WTC11 (cell line): ENCODE results near the gene MAP4K3.

Experiments used
- ATF2 ChIP-seq: sonication (generic); formaldehyde crosslinking; IDR thresholded peaks from 2 replicates; pipeline ENCODE4 v1.8.1; 2022; ENCODE audit warnings: low read depth, missing genetic modification reagents, borderline replicate concordance
- CTCF ChIP-seq: fragments of 200-600 bp; IDR thresholded peaks from 2 replicates; pipeline ENCODE4 v1.8.0; 2022; ENCODE audit warnings: antibody characterized with exemption
- E2F4 ChIP-seq: sonication (generic); formaldehyde crosslinking; IDR thresholded peaks from 2 replicates; pipeline ENCODE4 v1.8.1; 2022; ENCODE audit warnings: low read depth, mild to moderate bottlenecking, moderate library complexity, missing genetic modification reagents, borderline replicate concordance
- ETV6 ChIP-seq: sonication (generic); formaldehyde crosslinking; IDR thresholded peaks from 2 replicates; pipeline ENCODE4 v1.8.1; 2022; ENCODE audit warnings: mild to moderate bottlenecking, missing genetic modification reagents
- FOXP4 ChIP-seq: sonication (generic); formaldehyde crosslinking; IDR thresholded peaks from 2 replicates; pipeline ENCODE4 v1.8.0; 2022; ENCODE audit warnings: mild to moderate bottlenecking, missing genetic modification reagents
- GABPB1 ChIP-seq: sonication (generic); formaldehyde crosslinking; IDR thresholded peaks from 2 replicates; pipeline ENCODE4 v1.8.1; 2023; ENCODE audit warnings: mild to moderate bottlenecking, missing genetic modification reagents
- JUN ChIP-seq: sonication (generic); formaldehyde crosslinking; IDR thresholded peaks from 2 replicates; pipeline ENCODE4 v1.8.0; 2023; ENCODE audit warnings: mild to moderate bottlenecking, missing genetic modification reagents
- MAX ChIP-seq: sonication (generic); formaldehyde crosslinking; IDR thresholded peaks from 2 replicates; pipeline ENCODE4 v1.8.0; 2022; ENCODE audit warnings: mild to moderate bottlenecking, missing genetic modification reagents
- NFYB ChIP-seq: sonication (generic); formaldehyde crosslinking; conservative IDR thresholded peaks from 2 replicates; pipeline ENCODE4 v1.8.0; 2022; ENCODE audit warnings: low read depth, missing genetic modification reagents
- RORB ChIP-seq: fragments of 250-450 bp; sonication (Bioruptor Pico); IDR thresholded peaks from 2 replicates; pipeline ENCODE4 v1.9.0; 2021; ENCODE audit warnings: mild to moderate bottlenecking
- STAT6 ChIP-seq: sonication (generic); formaldehyde crosslinking; conservative IDR thresholded peaks from 2 replicates; pipeline ENCODE4 v1.8.1; 2023; ENCODE audit warnings: mild to moderate bottlenecking, low read depth, missing genetic modification reagents, moderate library complexity
- ZNF396 ChIP-seq: fragments of 250-450 bp; sonication (Bioruptor Pico); IDR thresholded peaks from 2 replicates; pipeline ENCODE4 v1.8.0; 2021; ENCODE audit warnings: mild to moderate bottlenecking, moderate library complexity, borderline replicate concordance

- TF ChIP-seq ZNF396 (CRISPR knock-in tag) (no peak), STAT6 (CRISPR knock-in tag) (no peak), GABPB1 (CRISPR knock-in tag) (no peak), MAX (CRISPR knock-in tag) (no peak), ATF2 (no peak), E2F4 (CRISPR knock-in tag) (no peak), ETV6 (CRISPR knock-in tag) (no peak), JUN (CRISPR knock-in tag) (no peak), CTCF (no peak), RORB (CRISPR knock-in tag) (no peak), FOXP4 (CRISPR knock-in tag) (no peak), NFYB (CRISPR knock-in tag) (no peak)
Measured at GRCh38 chr2:39356922-39357639, 80.0 kb downstream of the MAP4K3 start.
